Suprapubic skin (tissue), 3 donors: ENCODE results near the gene ISYNA1.

Source experiments
- POLR2A ChIP-seq, 2 donors: fragments of 450-650 bp; IDR thresholded peaks; one replicate each; pipeline ENCODE4 v1.6.1; 2017; ENCODE audit warnings: antibody characterized with exemption in 2 of 2, mild to moderate bottlenecking in 2 of 2, moderate library complexity in 2 of 2
- TF ChIP-seq, protein P1 (sequence below), 2 donors: fragments of 200-600 bp in 1 of 2; fragments of 450-650 bp in 1 of 2; sonication (generic) in 1 of 2; IDR thresholded peaks; one replicate each; pipeline ENCODE4 v1.5.1; 2016 to 2019; ENCODE audit warnings: antibody characterized with exemption in 2 of 2, mild to moderate bottlenecking in 1 of 2, moderate library complexity in 1 of 2

- TF ChIP-seq, protein P1, sequence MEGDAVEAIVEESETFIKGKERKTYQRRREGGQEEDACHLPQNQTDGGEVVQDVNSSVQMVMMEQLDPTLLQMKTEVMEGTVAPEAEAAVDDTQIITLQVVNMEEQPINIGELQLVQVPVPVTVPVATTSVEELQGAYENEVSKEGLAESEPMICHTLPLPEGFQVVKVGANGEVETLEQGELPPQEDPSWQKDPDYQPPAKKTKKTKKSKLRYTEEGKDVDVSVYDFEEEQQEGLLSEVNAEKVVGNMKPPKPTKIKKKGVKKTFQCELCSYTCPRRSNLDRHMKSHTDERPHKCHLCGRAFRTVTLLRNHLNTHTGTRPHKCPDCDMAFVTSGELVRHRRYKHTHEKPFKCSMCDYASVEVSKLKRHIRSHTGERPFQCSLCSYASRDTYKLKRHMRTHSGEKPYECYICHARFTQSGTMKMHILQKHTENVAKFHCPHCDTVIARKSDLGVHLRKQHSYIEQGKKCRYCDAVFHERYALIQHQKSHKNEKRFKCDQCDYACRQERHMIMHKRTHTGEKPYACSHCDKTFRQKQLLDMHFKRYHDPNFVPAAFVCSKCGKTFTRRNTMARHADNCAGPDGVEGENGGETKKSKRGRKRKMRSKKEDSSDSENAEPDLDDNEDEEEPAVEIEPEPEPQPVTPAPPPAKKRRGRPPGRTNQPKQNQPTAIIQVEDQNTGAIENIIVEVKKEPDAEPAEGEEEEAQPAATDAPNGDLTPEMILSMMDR (IDR thresholded peaks at IDR 0.05) = no peak
- no peak for TF ChIP-seq POLR2A (IDR thresholded peaks at IDR 0.05)
Observed at GRCh38 chr19:18439910-18440237, 1.9 kb upstream of the ISYNA1 start.
